HG02884 (cell line): Measurements from ENCODE around the gene CCND1.

ENCODE experiments used
- ATAC-seq: cut with Tn5 transposase; IDR thresholded peaks from one replicate; pipeline ENCODE4 v1.9.1; 2021; ENCODE audit warnings: mild to moderate bottlenecking, moderate library complexity; ENCODE audit not compliant: unreplicated experiment

Gene CCND1

DNA sequence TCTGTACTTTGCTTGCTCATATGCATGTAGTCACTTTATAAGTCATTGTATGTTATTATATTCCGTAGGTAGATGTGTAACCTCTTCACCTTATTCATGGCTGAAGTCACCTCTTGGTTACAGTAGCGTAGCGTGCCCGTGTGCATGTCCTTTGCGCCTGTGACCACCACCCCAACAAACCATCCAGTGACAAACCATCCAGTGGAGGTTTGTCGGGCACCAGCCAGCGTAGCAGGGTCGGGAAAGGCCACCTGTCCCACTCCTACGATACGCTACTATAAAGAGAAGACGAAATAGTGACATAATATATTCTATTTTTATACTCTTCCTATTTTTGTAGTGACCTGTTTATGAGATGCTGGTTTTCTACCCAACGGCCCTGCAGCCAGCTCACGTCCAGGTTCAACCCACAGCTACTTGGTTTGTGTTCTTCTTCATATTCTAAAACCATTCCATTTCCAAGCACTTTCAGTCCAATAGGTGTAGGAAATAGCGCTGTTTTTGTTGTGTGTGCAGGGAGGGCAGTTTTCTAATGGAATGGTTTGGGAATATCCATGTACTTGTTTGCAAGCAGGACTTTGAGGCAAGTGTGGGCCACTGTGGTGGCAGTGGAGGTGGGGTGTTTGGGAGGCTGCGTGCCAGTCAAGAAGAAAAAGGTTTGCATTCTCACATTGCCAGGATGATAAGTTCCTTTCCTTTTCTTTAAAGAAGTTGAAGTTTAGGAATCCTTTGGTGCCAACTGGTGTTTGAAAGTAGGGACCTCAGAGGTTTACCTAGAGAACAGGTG lies 11.1 kb downstream of the CCND1 start:
- ATAC-seq: no peak

DNA sequence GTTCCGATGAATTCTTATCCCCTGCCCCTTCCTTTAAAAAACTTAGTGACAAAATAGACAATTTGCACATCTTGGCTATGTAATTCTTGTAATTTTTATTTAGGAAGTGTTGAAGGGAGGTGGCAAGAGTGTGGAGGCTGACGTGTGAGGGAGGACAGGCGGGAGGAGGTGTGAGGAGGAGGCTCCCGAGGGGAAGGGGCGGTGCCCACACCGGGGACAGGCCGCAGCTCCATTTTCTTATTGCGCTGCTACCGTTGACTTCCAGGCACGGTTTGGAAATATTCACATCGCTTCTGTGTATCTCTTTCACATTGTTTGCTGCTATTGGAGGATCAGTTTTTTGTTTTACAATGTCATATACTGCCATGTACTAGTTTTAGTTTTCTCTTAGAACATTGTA lies 12.0 kb downstream of the CCND1 start:
- ATAC-seq: no peak

DNA sequence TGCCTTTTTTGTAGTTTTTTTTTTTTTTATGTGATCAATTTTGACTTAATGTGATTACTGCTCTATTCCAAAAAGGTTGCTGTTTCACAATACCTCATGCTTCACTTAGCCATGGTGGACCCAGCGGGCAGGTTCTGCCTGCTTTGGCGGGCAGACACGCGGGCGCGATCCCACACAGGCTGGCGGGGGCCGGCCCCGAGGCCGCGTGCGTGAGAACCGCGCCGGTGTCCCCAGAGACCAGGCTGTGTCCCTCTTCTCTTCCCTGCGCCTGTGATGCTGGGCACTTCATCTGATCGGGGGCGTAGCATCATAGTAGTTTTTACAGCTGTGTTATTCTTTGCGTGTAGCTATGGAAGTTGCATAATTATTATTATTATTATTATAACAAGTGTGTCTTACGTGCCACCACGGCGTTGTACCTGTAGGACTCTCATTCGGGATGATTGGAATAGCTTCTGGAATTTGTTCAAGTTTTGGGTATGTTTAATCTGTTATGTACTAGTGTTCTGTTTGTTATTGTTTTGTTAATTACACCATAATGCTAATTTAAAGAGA lies 12.5 kb downstream of the CCND1 start:
- no peak for ATAC-seq

DNA sequence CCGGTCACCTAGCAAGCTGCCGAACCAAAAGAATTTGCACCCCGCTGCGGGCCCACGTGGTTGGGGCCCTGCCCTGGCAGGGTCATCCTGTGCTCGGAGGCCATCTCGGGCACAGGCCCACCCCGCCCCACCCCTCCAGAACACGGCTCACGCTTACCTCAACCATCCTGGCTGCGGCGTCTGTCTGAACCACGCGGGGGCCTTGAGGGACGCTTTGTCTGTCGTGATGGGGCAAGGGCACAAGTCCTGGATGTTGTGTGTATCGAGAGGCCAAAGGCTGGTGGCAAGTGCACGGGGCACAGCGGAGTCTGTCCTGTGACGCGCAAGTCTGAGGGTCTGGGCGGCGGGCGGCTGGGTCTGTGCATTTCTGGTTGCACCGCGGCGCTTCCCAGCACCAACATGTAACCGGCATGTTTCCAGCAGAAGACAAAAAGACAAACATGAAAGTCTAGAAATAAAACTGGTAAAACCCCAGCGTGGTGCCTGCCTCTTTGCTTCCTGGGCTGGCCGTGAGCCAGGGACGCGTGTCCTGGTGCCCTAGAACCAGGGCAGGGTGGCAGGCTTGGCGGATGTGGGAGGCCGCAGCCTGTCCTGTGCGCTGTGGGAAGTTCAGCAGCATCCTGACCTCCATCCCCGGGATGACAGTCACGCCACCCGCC lies 13.2 kb downstream of the CCND1 start:
- ATAC-seq: no peak

DNA sequence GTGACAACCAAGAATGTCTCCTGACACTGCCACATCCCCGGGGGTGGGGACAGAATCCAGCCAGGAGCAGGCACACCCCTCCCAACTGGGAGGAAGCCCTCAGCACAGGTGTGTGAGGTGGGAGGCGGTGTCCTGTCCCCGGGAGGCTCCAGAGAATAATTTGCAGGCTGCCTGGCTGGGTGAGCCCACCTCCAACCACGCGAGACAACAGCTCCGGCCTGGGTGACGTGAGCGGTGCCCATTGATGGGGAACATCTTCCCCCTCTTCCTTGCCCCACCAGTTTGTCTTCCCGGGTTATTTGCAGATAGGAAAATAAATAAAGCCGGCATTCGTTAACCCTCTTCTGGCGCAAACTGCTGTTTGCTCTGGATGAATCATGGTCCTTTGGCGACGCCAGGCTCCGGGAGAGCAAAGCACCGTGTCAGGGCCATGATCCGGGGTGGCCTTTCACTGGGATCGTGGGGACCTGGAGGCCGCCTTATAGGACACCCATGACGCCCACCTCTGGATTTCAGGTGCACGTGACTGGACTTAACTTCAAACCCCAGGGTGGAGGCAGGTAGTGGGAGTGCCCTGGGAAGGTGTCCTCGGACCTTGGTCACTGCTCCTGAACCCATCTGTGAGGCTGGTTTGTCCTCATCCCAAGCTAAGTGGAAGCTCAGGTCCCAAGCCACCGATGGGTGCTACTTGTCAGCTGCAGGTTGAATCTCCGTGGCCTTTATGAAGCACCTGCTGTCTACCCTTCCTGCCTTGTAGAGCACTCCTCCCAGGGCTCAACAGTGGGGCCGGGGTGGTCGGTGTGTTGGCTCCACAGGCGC lies 13.9 kb downstream of the CCND1 start:
- no peak for ATAC-seq

DNA sequence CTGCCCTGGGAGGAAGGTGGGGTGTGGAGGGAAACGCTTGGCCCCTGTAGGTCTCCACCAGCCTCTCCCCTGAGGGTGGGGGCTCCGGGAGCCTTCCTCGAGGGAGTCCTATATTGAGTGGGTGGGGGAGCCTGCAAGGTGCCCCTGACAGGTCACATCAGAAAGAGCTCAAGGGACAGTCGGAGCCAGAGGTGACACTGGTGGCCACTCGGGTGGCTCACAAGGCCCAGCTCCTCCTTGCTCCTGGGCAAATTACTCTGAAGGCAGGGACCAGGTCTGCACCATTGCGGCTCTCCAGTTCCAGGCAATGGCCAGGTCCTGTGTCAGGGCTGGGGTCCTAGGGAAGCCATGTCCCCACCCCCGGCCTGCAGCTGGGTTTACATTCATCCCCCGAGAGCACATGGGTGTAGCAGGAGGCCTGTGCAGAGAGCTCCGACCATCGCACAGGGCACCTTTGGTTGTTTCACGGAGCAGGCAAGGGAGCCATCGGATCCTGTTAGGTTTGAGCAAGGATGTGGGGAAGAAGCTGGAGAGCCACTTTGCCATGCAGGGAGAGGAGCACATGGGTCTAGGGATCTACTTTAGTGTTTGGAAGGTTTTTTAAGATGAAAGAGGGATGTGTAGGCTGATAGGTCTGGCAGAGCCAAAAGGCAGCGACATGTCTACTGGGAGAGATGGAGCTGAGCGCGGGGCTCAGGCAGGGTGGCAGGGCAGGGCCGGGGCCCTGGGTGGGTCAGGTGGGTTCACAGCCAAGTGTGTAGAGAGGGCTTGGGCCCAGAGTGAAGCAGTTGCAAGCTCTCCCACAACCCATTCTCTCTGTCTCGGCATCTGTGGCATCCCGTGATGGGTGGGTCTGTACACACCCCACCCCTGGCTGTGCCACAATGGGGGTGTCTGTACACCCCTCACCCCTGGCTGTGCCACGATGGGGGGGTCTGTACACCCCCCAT lies 14.8 kb downstream of the CCND1 start:
- no peak for ATAC-seq

DNA sequence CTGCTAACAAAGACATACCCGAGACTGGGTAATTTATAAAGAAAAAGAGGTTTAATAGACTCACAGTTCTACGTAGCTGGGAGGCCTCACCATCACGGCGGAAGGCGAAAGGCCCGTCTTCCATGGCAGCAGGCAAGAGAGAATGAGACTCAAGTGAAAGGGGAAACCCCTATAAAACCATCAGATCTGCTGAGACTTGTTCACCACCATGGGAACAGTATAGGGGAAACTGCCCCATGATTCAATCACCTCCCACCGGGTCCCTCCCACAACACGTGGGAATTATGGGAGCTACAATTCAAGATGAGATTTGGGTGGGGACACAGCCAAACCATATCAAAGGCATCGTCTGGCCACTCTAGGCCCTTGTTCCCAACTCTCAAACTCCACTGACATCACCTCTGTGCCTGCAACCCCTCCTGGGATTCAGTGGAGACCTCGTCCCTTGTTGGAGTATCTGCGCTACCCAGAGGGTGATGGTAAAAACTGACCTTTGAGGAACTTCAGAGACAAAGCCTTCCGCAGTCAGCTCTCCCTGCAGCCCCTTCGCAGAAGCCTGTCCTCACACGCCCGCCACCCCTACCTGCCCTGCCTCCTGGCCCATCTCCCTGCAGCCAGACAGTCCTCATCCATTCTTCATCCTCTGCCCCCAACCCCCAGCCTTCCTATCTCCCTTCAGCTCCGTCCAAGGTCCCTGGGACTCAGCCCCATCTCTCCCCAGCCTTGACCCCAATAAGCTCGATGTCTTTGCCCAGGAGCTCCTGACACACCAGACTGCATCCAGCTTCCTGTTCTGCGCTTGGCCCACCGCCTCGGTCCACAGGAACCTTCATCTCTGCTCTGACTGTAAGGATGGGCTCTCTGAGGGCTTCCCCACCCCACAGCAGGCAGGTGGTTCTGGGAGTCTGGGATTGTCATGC lies 15.8 kb downstream of the CCND1 start:
- ATAC-seq: no peak

DNA sequence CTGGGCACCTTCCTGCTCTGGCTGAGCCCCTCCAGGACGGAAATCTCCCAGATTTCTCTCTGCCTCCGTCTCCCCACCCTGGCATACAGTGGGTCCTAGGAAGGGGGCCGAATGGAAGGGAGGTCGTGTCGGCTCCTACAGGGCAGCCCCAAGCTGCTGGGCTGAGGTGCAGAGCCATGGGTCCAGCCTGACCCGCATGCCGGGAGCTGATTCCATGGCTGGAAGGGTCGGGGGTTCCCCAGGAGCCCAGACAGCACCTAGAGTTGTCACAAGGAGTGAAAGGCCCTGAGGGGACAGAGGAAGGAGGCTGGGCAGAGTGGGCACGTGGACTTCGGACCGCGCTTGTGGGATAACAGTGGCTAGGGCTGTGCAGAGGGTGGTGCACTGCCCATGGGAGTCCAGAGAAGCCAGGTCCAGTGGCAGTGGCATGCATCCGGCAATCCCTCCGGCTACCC lies 16.5 kb downstream of the CCND1 start:
- ATAC-seq: no peak

DNA sequence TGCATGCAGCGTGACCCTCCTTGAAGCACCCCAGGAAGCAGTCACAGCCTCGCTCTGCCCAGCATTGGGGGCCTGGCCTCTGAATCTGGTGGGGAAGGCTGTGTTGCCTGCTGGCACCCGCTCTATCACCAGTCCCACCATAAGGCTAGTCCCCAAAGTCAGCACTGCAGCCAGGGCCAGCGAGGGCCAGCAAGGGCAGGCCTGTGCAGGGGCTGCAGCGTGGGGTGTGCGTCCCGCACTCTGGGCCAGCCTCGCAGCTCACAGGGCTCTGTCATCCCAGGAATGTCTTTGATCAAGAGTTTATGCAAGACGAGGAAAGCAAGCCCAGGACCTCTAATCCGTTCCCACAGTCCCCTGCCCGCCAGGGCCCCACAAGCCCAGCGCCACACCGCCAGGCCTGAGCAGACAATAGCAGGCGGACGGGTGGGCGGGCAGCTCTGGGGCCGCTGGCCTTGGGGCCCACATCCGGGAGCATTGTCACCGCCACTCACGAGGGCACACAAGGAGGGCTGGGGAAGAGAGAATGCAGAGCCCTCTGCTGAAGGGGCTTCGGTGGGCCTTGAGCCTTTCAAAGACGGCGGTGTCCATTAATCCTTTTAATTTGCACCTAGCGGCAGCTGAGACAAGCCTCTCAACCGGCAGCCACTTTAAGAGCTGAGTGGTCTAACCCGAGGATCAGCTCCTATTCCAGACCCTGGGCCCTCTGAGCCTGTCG lies 17.1 kb downstream of the CCND1 start:
- ATAC-seq: no peak

DNA sequence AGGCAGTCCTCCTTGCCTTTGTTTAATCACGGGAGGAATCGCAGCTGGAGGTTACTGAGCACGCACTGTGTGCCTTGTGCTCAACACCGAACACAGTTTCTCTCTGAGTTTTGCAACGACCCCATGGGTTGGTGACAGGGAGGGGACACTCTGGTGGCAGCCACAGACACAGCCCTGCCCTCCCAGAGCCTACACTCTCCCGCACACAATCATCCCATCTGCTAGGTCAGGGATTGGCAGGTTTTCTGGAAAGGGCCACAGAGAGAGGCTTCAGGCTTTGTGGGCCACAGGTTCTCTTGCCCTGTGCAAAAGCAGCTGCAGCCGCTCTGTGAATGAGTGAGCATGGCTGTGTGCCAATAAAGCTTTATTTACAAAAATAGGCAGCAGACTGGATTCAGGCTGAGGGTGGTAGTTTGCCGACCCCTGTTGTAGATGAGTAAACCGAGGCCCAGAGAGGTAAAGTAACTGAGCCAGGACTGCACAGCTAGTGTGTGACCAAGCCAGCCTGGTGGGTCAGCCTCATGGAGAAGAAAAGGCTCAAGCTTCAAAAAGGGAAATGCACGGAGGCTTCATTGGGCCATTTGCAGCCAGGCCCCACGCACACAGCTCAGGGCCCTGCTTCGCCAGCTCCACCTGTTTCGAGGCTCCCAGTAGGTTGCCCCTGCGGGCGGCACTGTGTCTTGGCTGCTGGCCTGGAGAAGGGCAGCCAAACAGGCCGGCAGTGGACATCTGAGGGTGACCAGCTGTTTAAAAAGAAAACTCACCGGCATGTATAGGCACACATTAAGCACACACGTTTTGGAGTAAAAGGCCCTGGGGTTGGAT lies 17.9 kb downstream of the CCND1 start:
- no peak for ATAC-seq

DNA sequence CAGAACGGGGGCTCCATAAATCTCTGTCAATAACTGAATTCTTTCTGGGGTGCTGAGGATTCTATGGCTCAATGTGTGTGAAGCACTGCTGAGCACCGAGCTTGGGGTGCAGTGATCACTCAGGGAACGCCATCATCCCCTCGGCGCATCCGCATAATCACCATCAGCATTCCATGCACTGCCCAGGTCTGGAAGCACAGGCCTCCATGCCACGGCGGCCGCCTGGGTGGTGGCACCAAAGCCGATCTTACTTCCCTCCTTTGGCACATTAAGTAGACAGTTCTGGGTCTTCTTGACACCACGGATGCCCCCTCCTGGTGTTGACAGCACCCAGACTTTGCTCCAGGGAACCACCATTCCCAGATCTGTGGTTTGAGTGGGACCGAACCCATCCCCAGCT lies 18.6 kb downstream of the CCND1 start:
- no peak for ATAC-seq

DNA sequence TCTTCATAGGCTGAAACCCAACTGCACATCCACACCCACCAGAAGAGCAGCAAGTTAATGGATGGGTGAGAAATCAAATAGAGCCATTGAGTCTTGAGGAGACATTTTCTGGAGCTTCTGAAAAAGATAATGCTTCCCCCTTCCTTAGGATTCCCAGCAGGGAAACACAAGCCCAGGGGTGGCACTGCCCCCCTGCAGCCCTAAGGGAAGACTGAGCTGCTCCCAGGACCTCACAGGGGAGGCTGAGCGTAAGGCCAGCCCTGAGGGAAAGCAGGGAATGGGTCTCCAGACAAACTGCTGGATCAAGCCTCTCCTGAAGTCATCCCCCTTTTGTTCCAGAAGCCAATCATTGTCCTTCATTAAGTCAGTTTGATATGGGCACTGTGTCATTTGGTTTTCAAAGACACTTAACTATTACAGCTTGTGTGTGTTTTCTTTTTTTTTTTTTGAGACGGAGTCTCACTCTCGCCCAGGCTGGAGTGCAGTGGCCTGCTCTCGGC lies 19.1 kb downstream of the CCND1 start:
- ATAC-seq: no peak

DNA sequence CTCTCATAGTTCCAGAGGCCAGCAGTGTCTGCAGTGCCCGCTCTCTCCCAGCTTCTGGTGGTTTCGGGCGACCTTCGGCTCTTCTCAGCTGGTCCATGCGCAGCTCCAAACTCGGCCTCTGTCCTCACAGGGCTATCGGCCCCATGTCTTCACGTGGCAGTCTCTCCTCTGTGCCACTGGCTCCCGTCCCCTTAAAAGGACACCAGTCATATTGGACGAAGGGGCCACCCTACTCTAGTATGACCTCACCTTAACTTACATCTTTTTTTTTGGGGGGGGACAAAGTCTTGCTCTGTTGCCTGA lies 20.4 kb downstream of the CCND1 start:
- ATAC-seq: no peak

DNA sequence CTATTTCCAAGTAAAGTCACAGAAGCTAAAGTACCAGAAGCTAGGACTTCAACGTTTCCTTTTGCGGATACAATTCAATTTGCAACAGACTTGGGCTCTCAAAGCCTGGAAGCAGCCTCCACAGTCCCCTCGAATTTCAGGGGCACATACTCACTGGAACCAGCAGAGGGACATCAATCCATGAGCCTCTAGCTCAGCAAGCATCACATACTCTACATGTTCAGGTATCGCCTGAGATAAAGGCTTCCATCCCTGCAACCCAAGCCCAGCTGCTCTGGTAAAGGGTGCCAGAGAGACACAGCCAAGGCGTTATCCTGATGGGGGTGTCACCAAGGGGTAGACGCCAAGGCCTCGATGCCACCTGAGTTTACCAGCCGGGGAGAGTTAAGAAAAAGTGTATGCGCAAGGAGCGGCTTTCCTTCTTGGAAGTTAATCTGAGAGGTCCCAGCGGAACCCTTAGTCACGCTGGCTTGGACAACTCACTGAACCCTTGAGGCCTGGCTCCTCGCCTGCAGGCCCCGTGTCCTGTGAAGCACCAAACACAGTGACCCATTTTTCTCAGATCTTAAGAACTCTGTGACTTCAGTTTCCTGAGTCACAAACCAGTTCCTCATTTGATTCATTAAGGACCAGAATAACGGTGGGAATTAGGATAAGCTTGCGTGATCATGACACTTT lies 21.2 kb downstream of the CCND1 start:
- ATAC-seq: no peak

DNA sequence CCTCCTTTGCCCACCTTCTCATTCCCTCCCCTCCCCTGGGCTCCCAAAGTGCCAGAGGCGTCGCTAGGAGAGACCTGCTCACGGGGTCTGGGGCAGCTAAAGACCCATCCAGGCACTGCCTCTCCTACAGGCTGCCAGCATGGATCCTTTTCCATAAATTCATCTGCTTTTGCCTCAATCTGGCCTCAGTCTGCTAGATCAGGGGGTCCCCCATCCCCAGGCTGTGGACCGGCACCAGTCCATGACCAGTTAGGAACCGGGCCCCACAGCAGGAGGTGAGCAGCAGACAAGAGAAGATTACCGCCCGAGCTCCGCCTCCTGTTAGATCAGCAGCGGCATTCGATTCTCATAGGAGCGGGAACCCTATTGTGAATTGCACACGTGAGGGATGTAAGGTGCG lies 21.9 kb downstream of the CCND1 start:
- ATAC-seq: no peak

DNA sequence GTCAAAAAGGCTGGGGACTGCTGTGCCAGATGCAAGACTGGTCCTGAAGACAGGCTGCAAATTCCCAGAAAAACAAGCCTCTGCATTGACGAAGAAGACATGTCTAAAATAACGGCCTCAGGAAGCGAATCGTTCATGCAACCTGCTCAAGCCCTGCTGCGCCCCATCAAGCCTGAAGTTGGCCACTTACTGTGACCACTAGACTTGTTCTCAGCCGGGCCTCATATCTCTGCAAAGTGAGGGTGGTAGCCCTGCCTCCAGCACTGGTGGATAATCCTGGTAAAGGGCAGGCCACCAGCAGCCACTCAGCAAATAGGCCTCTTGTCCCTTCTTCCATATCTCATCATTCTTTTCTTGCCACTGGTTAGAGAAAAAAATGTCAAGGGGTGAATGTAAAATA lies 22.4 kb downstream of the CCND1 start:
- ATAC-seq: no peak

DNA sequence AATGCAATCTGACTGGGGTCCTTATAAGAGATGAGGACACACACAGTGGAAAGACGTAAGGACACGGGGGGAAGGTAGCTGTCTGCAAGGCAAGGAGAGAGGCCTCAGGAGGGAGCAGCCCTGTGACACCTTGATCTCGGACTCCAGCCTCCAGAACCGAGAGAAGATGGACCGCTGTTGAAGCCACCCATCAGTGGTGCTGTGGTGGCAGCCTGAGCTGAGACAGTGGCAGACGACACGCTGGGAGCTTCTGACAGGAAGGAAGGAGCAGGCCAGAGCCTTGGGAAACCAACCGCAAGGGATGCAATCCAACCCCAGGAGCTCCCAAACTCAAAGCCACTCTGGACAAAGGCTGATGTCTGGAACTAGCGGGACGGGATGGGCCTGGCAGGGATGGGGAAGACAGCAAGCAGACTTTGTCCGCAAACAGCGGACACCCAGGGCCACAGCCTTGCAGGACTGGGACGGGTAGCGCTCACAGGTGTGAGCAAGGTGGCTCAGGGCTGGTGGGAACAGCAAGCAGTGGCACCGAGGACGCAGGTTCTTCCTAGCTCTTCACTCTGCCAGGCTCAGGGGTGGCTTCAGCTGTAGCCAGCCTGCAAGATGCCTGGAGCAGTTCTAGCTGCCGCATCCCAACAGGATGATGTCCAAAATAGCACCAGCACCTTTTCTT lies 23.3 kb downstream of the CCND1 start:
- no peak for ATAC-seq
